HuH-7 (cell line): ENCODE measurements around the gene IL2RG.

Experiments used
- DNase-seq: peaks from one replicate; pipeline ENCODE4 v3.0.0; 2011; ENCODE audit warnings: low spot score

Gene IL2RG

GRCh38 chrX:71107762-71108360, 3.5 kb downstream of the IL2RG start:
- no peak for DNase-seq

GRCh38 chrX:71107245-71107644, 4.1 kb downstream of the IL2RG start:
- no peak for DNase-seq

GRCh38 chrX:71106427-71106826, 5.0 kb downstream of the IL2RG start, which contains the start of gene CXorf65:
CXorf65 (minus strand) TSS chrX:71106740; CDS start chrX:71106556, 184 bp downstream.
- no peak for DNase-seq

- DNase-seq, result no peak
These were observed 5.7 kb downstream of the IL2RG start for GRCh38 chrX:71105628-71106027.

GRCh38 chrX:71103110-71103983, 8.0 kb downstream of the IL2RG start:
- DNase-seq, result no peak

GRCh38 chrX:71102292-71102691, 9.1 kb downstream of the IL2RG start:
- DNase-seq, result no peak

- no peak for DNase-seq
These were observed 10.5 kb downstream of the IL2RG start for GRCh38 chrX:71100581-71101505.

- DNase-seq, result no peak
These were observed 11.6 kb downstream of the IL2RG start for GRCh38 chrX:71099736-71100135.

- DNase-seq, result no peak
These were observed 12.3 kb downstream of the IL2RG start for GRCh38 chrX:71098951-71099506.

- DNase-seq, result no peak
These were observed 13.1 kb downstream of the IL2RG start for GRCh38 chrX:71098302-71098701.

- DNase-seq, result no peak
These were observed 14.7 kb downstream of the IL2RG start for GRCh38 chrX:71096760-71097032.

GRCh38 chrX:71095981-71096759, 15.2 kb downstream of the IL2RG start:
- DNase-seq, result no peak

- peak; percentile 88 for DNase-seq
These were observed 15.8 kb downstream of the IL2RG start, which contains the start of gene FOXO4 for GRCh38 chrX:71095555-71095980. FOXO4 (plus strand) TSS chrX:71095851; CDS start chrX:71096529, 678 bp downstream.

- no peak for DNase-seq
These were observed 16.3 kb downstream of the IL2RG start for GRCh38 chrX:71095033-71095432.

GRCh38 chrX:71091263-71091662, 20.1 kb downstream of the IL2RG start:
- no peak for DNase-seq

GRCh38 chrX:71085900-71086299, 25.5 kb downstream of the IL2RG start:
- no peak for DNase-seq

- no peak for DNase-seq
These were observed 28.6 kb downstream of the IL2RG start for GRCh38 chrX:71082822-71083221.

- no peak for DNase-seq
These were observed 29.2 kb downstream of the IL2RG start for GRCh38 chrX:71082124-71082647.

GRCh38 chrX:71081330-71082123, 29.9 kb downstream of the IL2RG start:
- no peak for DNase-seq

GRCh38 chrX:71070531-71070930, 40.8 kb downstream of the IL2RG start:
- no peak for DNase-seq
